Measurements from ENCODE around the gene APC2.

- TF ChIP-seq CTCF (optimal IDR thresholded peaks at IDR 0.05 in 1 of 3, IDR thresholded peaks at IDR 0.05 in 1 of 3, conservative IDR thresholded peaks at IDR 0.05 in 1 of 3; ENCODE audit: extremely low read depth in 1 of 3, insufficient read depth in 2 of 3, low read length in 3 of 3), result no peak
- no peak for TF ChIP-seq EZH2 (IDR thresholded peaks at IDR 0.05; ENCODE audit: low read length)
Measured at GRCh38 chr19:1473085-1473851, 23.3 kb downstream of the APC2 start.
